IMR-90 (cell line): ENCODE results near the gene PPM1H. TPM values are rescaled to one million over a fixed set of nuclear protein-coding genes. Genes with fewer than 3 reads are reported as not detected.
A peak's percentile ranks its signal among the peaks of the same experiment; 100 is the strongest.

Experiments used
- ATAC-seq: fragments of 200-7000 bp; cut with Tn5 transposase; 2 replicates; pipeline ENCODE4 v1.9.1; 2020; ENCODE audit warnings: low read depth, mild to moderate bottlenecking, moderate library complexity
- BruUV-seq: library from RNA; stranded (reverse); fragments of 400-500 nt; replicated peaks from 2 replicates; lab custom pipeline; 2021; lab: Mats Ljungman, UMichigan
- CTCF ChIA-PET: fragments of 300-600 bp; formaldehyde crosslinking; extraction: SDS; loops from one replicate; lab custom pipeline; 2021; ENCODE audit warnings: antibody characterized with exemption; lab: Yijun Ruan, JAX
- POLR2A ChIA-PET: fragments of 300-600 bp; sonication (Branson Sonifier 250); formaldehyde crosslinking; loops from one replicate; lab custom pipeline; 2022; ENCODE audit warnings: antibody characterized with exemption; ENCODE audit not compliant: unreplicated experiment; lab: Charles Lee
- DNase-seq: peaks from one replicate; pipeline ENCODE4 v3.0.0; 2013
- H2AFZ ChIP-seq: replicated peaks from 2 replicates; pipeline ENCODE3; 2013; ENCODE audit warnings: low read length, mild to moderate bottlenecking; ENCODE audit not compliant: poor library complexity
- H2AK5ac ChIP-seq: 2 replicates; pipeline ENCODE4 v1.6.1; 2013; ENCODE audit warnings: low read depth, low read length, inconsistent platforms
- H2AK9ac ChIP-seq: replicated peaks from 2 replicates; pipeline ENCODE3; 2013; ENCODE audit warnings: mild to moderate bottlenecking, low read depth, low read length, moderate library complexity; ENCODE audit not compliant: poor library complexity
- H2BK120ac ChIP-seq: 2 replicates; pipeline ENCODE4 v1.6.1; 2013; ENCODE audit warnings: low read depth, low read length, inconsistent platforms
- H2BK15ac ChIP-seq: 3 replicates; pipeline ENCODE4 v1.6.1; 2013; ENCODE audit warnings: low read depth, low read length, inconsistent platforms
- H2BK20ac ChIP-seq: 2 replicates; pipeline ENCODE4 v1.6.1; 2013; ENCODE audit warnings: low read depth, mild to moderate bottlenecking, inconsistent platforms, low read length, moderate library complexity
- H2BK5ac ChIP-seq: 2 replicates; pipeline ENCODE4 v1.6.1; 2013; ENCODE audit warnings: mild to moderate bottlenecking, low read depth, low read length, inconsistent platforms; ENCODE audit not compliant: poor library complexity, severe bottlenecking
- H3K14ac ChIP-seq: replicated peaks from 2 replicates; pipeline ENCODE4 v1.6.1; 2013; ENCODE audit warnings: low read depth, low read length, inconsistent platforms
- H3K18ac ChIP-seq: 2 replicates; pipeline ENCODE4 v1.6.1; 2013; ENCODE audit warnings: low read depth, low read length, control low read depth
- H3K23ac ChIP-seq: 2 replicates; pipeline ENCODE4 v1.6.1; 2013; ENCODE audit warnings: low read depth, low read length, inconsistent platforms
- H3K27ac ChIP-seq: 2 replicates; pipeline ENCODE4 v1.5.1; 2013; ENCODE audit warnings: mild to moderate bottlenecking, control low read depth, low read length; ENCODE audit not compliant: insufficient read depth
- H3K27me3 ChIP-seq: 2 replicates; pipeline ENCODE4 v1.6.1; 2013; ENCODE audit warnings: low read length; ENCODE audit not compliant: control insufficient read depth, insufficient read depth
- H3K36me3 ChIP-seq: 2 replicates; pipeline ENCODE4 v1.6.1; 2013; ENCODE audit warnings: low read length, mixed read lengths; ENCODE audit not compliant: control insufficient read depth, insufficient read depth
- H3K4ac ChIP-seq: 2 replicates; pipeline ENCODE4 v1.6.1; 2013; ENCODE audit warnings: low read depth, low read length, inconsistent platforms
- H3K4me1 ChIP-seq: 2 replicates; pipeline ENCODE4 v1.6.1; 2013; ENCODE audit warnings: low read length, mixed read lengths; ENCODE audit not compliant: control insufficient read depth, insufficient read depth
- H3K4me2 ChIP-seq: 2 replicates; pipeline ENCODE4 v1.6.1; 2013; ENCODE audit warnings: low read depth, mild to moderate bottlenecking, control low read depth, low read length, moderate library complexity
- H3K4me3 ChIP-seq: 2 replicates; pipeline ENCODE4 v1.5.1; 2013; ENCODE audit warnings: low read depth, mild to moderate bottlenecking, control low read depth, low read length, moderate library complexity; ENCODE audit not compliant: insufficient read depth
- H3K56ac ChIP-seq: 2 replicates; pipeline ENCODE4 v1.6.1; 2013; ENCODE audit warnings: low read length, inconsistent platforms; ENCODE audit not compliant: insufficient read depth; ENCODE audit errors: extremely low read depth
- H3K79me1 ChIP-seq, 2 experiments: 2 replicates each; pipeline ENCODE4 v1.6.1; 2013; ENCODE audit warnings: low read length in 2 of 2, inconsistent platforms in 1 of 2, low read depth in 1 of 2
- H3K9ac ChIP-seq: 2 replicates; pipeline ENCODE4 v1.6.1; 2013; ENCODE audit warnings: low read depth, low read length, control low read depth
- H3K9me1 ChIP-seq: 2 replicates; pipeline ENCODE4 v1.6.1; 2013; ENCODE audit warnings: low read length, inconsistent platforms; ENCODE audit not compliant: insufficient read depth
- H3K9me3 ChIP-seq: 2 replicates; pipeline ENCODE4 v1.6.1; 2013; ENCODE audit warnings: low read length; ENCODE audit not compliant: control insufficient read depth, insufficient read depth
- H4K20me1 ChIP-seq: 2 replicates; pipeline ENCODE4 v1.6.1; 2013; ENCODE audit warnings: low read length, inconsistent platforms; ENCODE audit not compliant: insufficient read depth
- H4K5ac ChIP-seq: 2 replicates; pipeline ENCODE4 v1.6.1; 2013; ENCODE audit warnings: mild to moderate bottlenecking, low read depth, low read length, control low read depth
- H4K8ac ChIP-seq, 2 experiments: 2 replicates each; pipeline ENCODE4 v1.6.1; 2013; ENCODE audit warnings: low read depth in 2 of 2, low read length in 2 of 2, control low read depth in 1 of 2, inconsistent platforms in 1 of 2
- H4K91ac ChIP-seq: 2 replicates; pipeline ENCODE4 v1.6.1; 2013; ENCODE audit warnings: low read depth, low read length, inconsistent platforms; ENCODE audit not compliant: insufficient read depth
- POLR2A ChIP-seq: IDR thresholded peaks from 2 replicates; pipeline ENCODE4 v1.6.1; 2012; ENCODE audit warnings: mild to moderate bottlenecking, low read depth, low read length
- SMC3 ChIP-seq: fragments of 150-350 bp; IDR thresholded peaks from 2 replicates; pipeline ENCODE4 v1.6.1; 2016; ENCODE audit warnings: low read depth, mild to moderate bottlenecking, antibody characterized with exemption, low read length, moderate library complexity
- WGBS, 2 experiments: methylation state at CpG; one replicate each; pipeline versions ENCODE4 v1.1.5 to v1.1.7; 2013; ENCODE audit warnings: missing lambda C conversion rate in 2 of 2; ENCODE audit not compliant: insufficient read length in 1 of 2; ENCODE audit errors: extremely low coverage in 2 of 2; 5-methylcytosine and 5-hydroxymethylcytosine counted together
- dilution Hi-C: fragments of 300-500 bp; cut with HindIII; formaldehyde crosslinking; loops from one replicate; pipeline ENCODE4 v1.14.3; 2018; ENCODE audit warnings: low sequenced_read_pairs; ENCODE audit not compliant: unreplicated experiment
- in situ Hi-C: fragments of 300-500 bp; cut with MboI; formaldehyde crosslinking; loops from 3 replicates; pipeline ENCODE4 v1.14.3; 2019; ENCODE audit warnings: low sequenced_read_pairs, inconsistent platforms, mixed read lengths
- intact Hi-C: fragments of 100-400 bp; cut with micrococcal nuclease; formaldehyde crosslinking; loops from 2 replicates; pipeline ENCODE4 v1.10.0; 2022
- polyA plus RNA-seq, 3 experiments: library from polyadenylated mRNA; depleted of rRNA; stranded (reverse); fragments of >200 nt; gene quantifications; 2 replicates each; pipeline ENCODE4 v1.2.3, GENCODE V29; 2012; ENCODE audit warnings: low replicate concordance in 1 of 3
- total RNA-seq: library from RNA; depleted of rRNA; stranded (reverse); fragments of >200 nt; gene quantifications from 2 replicates; pipeline ENCODE4 v1.2.3, GENCODE V29; 2012

Gene PPM1H
- total and polyA plus RNA-seq, 2 of the 4 experiments (the other 2 are of a cell fraction): 0.14 to 0.18 TPM

- intact Hi-C loops (no loop called here), in situ Hi-C loops (no loop called here), dilution Hi-C loops (no loop called here)
- Histone ChIP-seq H3K36me3 (no peaks in the 10 kb centered on the region), H2BK20ac (peak overlapping the region; percentile 46; the same call in 1 of the 2 replicates), H3K14ac (no peak overlapping the region), H3K9me3 (no peaks in the 10 kb centered on the region), H4K8ac (no peak overlapping the region), H3K56ac (no peak overlapping the region), H2AK9ac (no peak overlapping the region), H2AFZ (no peak overlapping the region), H3K18ac (no peak overlapping the region), H3K4me3 (no peak overlapping the region), H2BK15ac (no peak overlapping the region), H3K4me1 (peaks cover 22% of the 10 kb centered on the region), H3K27ac (no peak overlapping the region), H2AK5ac (no peak overlapping the region), H2BK5ac (no peak overlapping the region), H3K9me1 (peaks cover 11% of the 10 kb centered on the region), H3K4me2 (no peak overlapping the region), H3K4ac (no peak overlapping the region), H2BK120ac (no peak overlapping the region), H3K79me1 (peaks cover 0 to 3% of the 10 kb centered on the region in 2 experiments; a peak in 1 of 4 replicates), H3K9ac (no peak overlapping the region), H4K20me1 (no peaks in the 10 kb centered on the region), H3K27me3 (no peaks in the 10 kb centered on the region), H4K5ac (no peak overlapping the region), H3K23ac (no peak overlapping the region), H4K91ac (no peak overlapping the region)
- DNase-seq: no peak
- no TSS peak for BruUV-seq
- ATAC-seq: no peak
- ChIA-PET CTCF (interaction anchor here (0.6 kb wide), 1 partner anchor 10 kb away, joined by 3 read pairs; no protein-coding TSS in a partner anchor), POLR2A (no interaction called here)
- WGBS, 2 experiments: no CpG with 5 or more reads among the region's 3 CpGs
- no peak for TF ChIP-seq POLR2A
- TF ChIP-seq SMC3: no peak
Observed at GRCh38 chr12:62694632-62695031, 240.3 kb downstream of the PPM1H start.
